ENCODE measurements around the gene VEGFA.
A peak's percentile ranks its signal among the peaks of the same experiment; 100 is the strongest.

Gene VEGFA
- 12.2 to 102 reads per million in 2 experiments for total RNA-seq

DNA sequence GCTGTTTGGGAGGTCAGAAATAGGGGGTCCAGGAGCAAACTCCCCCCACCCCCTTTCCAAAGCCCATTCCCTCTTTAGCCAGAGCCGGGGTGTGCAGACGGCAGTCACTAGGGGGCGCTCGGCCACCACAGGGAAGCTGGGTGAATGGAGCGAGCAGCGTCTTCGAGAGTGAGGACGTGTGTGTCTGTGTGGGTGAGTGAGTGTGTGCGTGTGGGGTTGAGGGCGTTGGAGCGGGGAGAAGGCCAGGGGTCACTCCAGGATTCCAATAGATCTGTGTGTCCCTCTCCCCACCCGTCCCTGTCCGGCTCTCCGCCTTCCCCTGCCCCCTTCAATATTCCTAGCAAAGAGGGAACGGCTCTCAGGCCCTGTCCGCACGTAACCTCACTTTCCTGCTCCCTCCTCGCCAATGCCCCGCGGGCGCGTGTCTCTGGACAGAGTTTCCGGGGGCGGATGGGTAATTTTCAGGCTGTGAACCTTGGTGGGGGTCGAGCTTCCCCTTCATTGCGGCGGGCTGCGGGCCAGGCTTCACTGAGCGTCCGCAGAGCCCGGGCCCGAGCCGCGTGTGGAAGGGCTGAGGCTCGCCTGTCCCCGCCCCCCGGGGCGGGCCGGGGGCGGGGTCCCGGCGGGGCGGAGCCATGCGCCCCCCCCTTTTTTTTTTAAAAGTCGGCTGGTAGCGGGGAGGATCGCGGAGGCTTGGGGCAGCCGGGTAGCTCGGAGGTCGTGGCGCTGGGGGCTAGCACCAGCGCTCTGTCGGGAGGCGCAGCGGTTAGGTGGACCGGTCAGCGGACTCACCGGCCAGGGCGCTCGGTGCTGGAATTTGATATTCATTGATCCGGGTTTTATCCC, at the start of gene VEGFA:
Gene VEGFA (plus strand): TSS at position 686 of the 846 bp plus-strand sequence.
- peak; percentile 79 for DNase-seq (ENCODE audit: low read depth)

DNA sequence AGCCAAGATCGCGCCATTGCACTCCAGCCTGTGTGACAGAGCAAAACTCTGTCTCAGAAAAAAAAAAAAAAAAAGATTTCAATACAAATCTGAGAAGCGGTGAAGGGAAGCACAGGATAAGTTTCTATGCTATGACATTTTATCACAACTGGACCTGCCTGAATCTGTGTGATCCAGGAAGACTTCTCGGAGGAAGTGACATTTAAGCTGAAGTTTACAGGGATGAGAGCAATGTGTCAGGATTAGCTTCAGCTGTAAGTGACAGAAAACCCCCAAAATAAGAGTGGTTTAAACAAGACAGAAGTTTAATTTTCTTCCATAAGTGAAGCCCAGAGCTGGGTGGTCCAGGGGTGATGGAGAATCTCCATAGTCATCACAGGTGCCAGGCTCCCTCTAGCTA, 49.0 kb upstream of the VEGFA start:
- DNase-seq (ENCODE audit: low read depth), result no peak

DNA sequence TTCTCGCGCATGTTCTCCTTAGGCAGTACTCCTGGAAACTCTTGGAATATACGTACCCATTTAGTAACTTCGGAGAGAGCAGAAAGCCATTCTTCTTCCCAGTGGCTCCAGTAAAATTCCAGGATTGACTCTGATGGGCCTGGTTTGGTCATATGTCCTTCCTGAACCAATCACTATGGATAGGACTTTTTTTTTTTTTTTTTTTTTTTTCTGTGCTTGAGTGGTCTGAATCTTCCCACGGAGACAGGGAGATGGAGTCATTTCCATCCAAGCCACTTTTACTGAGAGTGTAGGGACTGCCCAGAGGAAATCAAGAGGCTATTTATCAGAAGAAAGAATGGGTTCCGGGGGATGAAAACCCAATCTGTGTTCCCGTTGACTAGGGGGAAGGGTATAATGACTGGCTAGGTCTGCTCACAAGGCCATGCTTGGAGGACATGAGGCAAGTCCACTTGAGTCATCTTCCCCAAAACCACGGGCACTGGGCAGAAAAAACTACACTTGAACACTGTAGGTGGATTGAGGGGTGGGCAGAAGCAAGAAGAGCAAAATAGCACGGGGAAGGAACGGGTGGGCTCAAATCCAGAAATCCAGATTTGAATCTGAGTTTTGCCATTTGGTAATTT, 47.0 kb upstream of the VEGFA start:
- DNase-seq (ENCODE audit: low read depth), result no peak

DNA sequence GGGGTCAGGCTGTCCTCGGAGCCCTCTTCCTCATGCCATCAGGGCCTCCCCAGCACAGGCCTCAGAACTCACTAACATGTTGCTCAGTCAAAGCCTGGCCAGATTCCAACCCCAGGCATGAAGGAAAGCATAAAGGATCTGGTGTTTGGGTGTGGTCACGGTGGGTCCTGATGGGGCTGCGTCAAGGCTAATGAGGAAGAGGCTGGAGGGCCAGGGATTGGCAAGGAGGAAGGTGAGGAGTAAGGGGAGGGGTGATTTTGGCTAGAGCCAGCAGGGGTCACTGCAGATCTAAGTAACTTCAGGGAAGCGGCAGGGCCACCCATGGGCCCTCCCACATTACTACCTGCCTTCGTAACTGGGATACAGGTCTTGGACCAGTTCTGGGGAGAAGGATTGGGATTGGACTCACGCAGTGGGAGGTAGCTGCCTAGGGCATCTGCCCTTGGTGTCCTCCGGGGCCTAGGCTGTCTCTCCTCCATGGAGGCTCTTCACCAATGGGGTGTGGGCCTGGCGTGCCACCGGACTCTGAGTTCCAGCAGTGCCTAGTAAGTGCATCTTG, 46.2 kb upstream of the VEGFA start:
- peak; percentile 42 for DNase-seq (ENCODE audit: low read depth)

DNA sequence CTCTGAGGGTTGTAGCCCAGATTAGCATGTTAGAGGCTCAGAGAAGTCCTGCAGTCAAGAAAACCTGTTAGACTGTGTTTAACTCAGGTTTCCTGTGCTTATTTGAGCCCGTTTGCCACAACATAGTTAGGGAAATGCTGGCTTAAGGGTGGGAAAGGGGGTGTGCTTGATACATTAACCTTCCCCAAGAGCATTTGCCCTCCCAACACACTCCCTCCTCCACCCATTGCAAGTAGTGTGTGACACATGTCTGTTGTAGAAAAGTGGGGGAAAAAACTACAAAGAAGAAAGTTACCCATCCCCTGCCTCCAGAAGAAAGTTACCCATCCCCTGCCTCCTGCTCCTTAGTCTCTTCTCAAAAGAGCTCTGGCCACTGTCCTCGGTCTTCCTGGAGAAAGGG, 45.7 kb upstream of the VEGFA start:
- DNase-seq (ENCODE audit: low read depth), result no peak

DNA sequence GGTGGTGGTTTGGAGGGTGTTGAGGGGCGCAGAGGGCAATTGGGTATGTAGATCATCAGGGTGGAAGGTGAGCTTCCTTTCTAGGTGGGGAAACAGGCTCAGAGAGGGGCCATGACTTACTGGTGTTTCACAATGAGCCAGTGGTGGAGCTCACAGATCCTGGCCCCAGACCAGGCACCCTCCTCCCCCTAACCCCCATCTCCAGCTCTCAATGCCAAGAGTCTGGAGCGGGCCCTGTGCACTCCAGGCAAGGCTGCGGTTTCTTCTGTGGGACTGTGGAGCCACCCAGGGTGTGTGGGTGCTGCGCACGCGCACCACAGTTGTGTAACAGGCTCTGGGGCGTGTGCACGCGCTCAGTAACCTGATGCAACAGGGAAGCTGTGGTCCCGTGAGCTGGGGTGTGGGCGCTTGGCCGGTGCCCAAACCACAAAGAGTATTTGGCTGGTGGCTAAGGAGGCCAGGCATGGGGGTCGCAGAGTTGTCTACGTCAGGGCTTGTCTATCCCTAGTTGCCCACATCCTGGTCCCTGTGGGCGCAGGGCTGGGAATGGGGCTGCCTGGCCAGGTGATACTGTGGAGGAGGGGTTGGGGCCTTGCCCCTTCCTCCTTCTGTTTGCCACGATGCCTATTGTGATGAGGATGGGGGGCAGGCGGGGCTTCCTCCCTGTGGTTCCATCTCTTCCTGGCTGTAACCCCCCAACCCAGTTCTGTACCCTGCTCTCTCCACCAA, 44.9 kb upstream of the VEGFA start:
- peak; percentile 35 for DNase-seq (ENCODE audit: low read depth)

DNA sequence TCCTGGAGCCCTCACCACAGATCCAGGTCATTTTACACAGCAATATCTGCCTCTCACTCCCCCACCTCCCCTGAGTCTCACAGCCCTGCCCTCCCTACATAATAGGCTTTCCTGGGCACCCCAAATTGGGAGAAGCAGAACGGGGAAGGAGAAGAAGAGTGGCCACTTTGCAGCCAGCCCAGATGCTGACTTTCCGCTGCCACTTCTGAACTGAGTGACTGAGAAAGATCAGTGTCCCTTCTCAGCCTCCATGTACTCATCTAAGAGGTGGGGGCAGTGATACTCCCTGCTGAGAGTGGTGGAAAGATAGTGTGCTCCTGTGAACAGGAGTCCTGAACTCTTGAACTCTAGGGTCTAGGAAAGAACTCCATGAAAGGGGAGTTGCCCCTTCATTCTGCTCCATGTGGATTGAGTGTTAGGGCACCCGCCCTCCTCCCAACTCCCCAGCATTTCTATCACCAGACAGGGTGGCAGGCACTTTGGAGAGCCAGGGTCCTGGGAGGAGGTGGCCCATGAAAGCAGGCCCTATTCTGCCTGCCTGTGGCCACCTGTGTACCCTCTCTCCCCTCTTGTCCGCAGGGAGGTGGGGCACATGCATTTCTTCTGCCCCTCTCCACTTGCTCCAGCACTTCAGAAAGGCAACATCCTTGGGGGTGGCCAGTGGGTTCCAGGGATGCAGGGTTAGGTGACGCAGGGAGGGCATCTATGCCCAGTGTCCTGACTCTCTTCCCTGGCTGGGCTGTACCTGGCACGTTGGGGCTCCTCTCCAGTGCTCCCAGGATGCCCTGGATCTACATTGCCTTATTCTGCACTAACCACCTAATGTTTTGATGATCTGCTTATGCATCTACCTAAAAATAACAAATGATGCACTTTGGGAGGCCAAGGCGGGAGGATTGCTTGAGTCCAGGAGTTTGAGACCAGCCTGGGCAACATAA, 44.1 kb upstream of the VEGFA start:
- DNase-seq (ENCODE audit: low read depth), result no peak

DNA sequence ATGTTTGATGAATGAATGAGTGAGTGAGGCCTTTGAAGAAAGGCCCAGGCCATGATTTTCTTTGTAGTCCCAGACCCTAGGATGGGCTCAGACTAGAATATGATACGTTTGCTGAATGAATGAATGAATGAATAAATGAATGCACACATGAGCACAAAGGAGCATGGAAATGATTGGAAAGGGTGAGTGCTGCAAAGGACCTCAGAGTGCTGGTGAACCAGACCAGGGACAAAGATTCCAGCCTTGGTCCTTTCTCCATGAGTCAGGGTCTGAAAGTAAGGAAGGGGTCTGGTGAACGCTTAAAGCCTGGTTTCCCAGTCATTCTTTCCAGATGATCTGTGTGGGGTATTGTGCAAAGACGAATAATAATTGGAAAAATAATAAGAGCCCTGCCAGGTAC, 42.4 kb upstream of the VEGFA start:
- no peak for DNase-seq (ENCODE audit: low read depth)

DNA sequence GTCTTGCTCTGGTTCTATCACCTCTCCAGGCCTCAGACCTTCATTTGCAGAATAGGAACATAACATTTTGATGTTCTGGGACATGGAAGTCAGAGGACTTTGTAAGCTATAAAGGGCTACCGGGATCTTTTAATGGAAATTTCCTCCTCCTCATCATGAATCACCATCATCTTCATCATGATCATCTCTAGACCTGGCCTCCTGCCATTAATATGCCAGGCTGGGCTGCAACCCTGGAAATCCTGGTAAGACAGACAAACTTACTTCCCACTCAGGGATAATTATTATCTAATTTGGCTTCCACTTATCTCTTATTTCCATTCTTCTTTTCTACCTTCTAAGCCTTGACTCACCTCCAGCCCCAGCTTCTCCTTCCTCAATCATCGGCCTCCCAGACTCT, 41.4 kb upstream of the VEGFA start:
- no peak for DNase-seq (ENCODE audit: low read depth)

DNA sequence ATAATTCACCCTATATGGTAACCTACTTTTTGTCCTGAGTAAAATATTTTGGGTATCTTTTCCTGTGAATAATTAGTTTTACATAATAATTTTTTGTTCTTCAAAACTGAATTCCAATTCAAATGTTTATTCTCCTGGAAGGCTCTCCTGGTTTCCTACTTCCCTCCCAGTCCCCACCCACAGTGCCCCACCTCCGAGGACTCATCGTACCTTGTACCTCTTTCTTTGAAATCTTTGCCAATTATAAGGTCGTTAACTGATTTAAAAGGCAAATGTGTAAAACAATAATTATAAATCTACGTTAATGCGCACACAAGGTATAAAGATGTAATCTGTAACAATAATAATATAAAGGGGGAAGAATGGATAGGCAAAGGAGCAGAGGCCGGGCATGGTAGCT, 40.5 kb upstream of the VEGFA start:
- DNase-seq (ENCODE audit: low read depth), result no peak

DNA sequence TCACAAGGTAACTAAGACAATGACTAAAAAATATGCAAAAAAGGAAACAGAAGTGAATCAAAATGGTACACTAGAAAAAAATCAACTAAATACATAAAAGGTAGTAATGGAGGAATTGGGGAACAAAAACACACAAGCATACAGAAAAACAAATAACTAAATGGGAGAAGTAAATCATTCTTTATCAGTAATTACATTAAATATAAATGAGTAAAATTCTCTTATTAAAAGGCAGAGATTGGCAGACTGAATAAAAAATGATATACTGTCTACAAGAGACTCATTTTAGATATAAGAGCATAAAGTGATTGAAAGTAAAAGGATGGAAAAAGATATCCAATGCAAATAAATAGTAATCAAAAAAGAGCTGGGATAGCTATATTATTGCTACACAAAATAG, 39.4 kb upstream of the VEGFA start:
- DNase-seq (ENCODE audit: low read depth), result no peak

DNA sequence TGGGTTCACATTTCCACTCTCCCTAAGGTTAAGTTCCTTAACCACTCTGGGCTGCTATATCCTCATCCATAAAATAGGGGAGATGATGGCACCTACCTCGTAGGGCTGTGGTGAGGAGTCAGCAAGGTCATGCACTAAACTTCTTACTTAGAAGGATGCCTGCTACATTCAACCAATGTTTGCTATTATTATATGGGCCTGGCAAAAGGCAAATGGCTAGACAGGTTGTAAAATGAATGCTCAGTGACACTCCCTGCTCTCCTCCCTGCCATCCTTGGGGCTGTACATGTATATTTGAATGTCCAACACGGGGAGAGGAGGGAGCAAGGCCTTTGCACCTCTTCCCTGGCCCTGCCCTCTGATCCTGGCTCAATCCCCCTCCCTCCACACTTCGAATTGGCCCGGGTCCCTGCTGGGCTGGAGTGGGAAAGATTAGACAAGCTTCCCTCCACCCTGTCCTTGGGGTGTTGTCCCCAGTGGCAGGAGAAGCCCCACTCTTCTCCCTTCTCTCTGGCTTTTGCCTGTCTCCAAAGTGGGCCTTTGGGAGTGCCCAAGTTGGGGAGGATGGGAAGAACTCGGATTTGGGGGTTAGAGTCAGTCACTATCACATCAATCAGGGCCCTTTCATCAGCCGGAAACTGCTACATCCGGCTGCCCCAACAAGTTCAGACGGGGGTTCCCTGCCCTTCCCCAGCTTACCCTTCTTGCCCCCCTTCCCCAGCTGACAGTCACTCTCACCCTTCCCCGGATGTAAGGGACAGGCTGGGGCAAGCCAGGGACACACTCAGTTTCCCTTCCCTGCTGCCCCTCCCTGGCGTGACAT, 36.3 kb upstream of the VEGFA start:
- no peak for DNase-seq (ENCODE audit: low read depth)

DNA sequence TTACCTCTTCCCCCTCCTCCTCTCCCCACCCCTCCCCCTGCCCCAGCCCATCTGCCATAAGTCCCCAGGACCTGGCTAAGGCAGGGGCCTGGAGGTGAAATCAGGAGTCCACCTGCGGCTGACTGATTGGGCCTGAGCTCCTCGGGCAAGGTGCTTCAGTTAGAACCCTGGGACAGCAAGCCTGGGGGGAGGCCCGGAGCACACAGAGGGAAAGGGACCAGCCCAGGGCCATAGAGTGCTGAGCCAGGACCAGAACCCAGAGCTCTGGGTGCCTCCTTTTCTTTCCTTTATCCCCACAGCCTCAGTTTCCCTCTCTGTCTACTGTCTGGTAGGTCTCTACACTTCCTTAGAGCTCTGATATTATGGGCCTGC, 35.7 kb upstream of the VEGFA start:
- no peak for DNase-seq (ENCODE audit: low read depth)

DNA sequence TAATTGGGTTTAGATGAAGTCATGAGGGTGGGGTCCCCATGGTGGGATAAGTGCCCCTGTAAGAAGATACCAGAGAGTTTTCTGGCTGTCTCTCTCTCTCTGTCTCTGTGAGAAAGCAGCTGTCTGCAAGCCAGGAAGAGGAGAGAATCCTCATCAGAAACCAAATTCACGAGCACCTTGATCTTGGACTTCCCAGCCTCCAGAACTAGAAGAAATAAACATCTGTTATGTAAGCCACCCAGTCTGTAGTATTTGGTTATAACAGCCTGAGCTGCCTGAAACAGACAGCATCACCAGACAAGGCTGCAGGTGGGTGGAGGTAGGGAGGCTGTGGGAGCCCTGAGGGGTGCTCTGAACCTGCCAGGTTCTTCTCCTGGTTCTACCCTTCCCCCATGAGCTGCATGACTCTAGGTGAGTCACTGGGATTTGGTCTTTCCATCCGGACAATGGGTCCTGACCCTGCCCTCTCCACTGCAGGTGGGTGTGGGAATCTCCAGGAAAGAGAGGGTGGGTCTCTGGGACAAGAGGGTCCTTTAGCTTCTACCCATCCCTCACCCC, 34.3 kb upstream of the VEGFA start:
- no peak for DNase-seq (ENCODE audit: low read depth)

DNA sequence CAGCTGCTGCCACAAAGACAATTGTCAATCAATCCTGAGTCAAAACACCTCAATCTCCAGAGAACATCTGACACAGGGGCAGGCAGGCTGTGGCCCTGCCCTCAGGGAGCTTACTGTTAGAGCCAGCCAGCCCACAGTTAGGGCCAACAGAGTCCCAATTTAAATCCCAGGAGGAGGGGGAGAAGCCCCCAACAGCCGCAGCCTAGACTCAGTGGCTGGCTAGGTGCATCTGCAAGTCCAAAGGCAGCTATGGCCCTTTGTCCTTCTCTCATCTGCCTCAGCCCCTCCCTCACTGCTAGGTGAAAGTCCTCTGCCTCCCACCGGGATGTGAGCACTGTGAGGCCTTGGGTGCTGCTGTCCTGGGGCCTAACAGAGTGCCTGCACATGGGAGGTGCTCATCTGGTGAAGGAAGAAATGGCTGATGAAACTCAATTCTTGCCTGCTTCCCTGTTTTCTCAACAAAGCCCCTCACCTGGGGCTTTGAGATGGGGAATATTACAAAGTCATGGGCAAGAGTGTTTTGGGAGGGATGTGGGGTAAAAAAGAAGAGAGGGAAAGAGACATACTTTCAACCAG, 33.7 kb upstream of the VEGFA start:
- no peak for DNase-seq (ENCODE audit: low read depth)

DNA sequence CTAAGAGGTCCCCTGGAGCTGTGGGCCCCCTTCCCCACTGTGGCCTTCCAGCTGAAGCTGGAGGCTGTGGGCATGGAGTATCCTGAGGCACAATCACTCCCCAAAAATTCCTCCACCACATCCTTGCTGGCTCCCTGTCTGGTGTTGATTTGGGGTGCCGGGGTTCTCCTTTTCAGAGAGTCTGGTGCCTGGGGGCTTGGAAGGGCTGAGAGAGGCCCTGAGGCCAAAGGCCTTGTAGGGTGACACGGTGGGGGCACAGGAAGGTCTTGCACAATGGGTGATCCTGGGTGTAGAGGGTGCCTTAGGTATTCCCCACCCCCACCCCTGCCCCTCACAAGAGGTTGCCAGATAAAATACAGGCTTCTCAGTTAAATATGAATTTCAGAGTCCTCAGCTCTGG, 33.2 kb upstream of the VEGFA start:
- no peak for DNase-seq (ENCODE audit: low read depth)

DNA sequence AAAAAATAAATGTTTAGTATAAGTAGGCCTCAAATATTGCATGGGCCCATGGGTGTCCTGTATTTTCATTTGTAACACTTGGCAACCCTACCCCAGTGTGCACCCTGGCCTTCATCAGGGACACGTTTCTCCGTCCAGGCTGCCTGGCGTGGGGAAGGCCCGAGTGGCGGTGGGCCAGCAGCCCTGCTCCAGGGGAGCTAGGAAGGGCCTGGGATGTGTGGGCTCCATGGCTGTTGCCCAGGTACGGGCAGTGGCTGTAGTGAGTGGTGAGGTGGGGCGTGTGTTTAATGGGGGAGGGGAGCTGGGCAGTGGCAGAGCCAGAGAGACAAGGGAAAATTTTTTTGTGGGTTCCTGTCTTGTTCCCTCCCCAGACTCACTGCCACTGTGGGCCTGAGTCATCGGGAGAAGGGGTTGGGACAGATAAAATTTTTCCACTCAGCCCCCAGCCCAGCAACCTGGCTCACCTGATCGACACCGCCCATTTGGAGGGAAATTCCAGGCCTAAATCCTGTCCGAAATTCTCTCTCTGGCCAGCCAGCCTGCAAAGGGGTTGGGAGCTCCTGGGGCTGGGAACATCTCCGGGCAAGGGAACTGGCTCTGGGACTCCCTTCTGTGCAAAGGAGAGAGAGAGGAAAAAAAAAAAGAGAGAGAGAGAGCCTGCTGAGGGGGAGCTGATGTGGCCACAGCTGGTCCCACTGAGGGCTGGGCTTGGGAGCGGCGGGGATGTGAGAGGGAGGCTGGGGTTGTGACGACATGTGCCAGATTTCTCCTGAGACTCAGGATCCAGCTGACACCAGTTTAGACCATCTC, 32.5 kb upstream of the VEGFA start:
- DNase-seq (ENCODE audit: low read depth), result no peak

DNA sequence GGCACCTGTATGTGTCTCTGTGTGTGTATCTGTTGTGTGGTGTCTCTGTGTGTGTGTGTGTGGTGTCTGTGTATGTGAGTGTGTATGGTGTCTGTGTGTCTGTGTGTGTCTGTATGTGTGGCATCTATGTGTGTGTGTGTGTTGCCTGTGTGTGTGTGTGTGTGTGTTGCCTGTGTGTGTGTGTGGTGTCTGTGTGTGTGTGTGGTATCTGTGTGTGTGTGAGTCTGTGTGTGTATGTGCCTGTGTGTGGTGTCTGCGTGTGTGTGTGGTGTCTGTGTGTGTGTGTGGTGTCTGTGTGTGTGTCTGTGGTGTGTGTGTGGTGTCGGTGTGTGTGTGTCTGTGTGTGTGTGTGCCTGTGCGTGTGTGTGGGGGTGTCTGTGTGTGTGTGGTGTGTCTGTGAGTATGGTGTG, 31.7 kb upstream of the VEGFA start:
- DNase-seq (ENCODE audit: low read depth), result no peak

Measured in T follicular helper cell (primary cell).